ENCODE data around the gene GTPBP3. TPM values are rescaled to one million over a fixed set of nuclear protein-coding genes. Genes with fewer than 3 reads are reported as not detected.
A peak's percentile ranks its signal among the peaks of the same experiment; 100 is the strongest.

The GTPBP3 gene
- polyA plus RNA-seq, 1 donor from 2014 or later, result 11.1 TPM

DNA sequence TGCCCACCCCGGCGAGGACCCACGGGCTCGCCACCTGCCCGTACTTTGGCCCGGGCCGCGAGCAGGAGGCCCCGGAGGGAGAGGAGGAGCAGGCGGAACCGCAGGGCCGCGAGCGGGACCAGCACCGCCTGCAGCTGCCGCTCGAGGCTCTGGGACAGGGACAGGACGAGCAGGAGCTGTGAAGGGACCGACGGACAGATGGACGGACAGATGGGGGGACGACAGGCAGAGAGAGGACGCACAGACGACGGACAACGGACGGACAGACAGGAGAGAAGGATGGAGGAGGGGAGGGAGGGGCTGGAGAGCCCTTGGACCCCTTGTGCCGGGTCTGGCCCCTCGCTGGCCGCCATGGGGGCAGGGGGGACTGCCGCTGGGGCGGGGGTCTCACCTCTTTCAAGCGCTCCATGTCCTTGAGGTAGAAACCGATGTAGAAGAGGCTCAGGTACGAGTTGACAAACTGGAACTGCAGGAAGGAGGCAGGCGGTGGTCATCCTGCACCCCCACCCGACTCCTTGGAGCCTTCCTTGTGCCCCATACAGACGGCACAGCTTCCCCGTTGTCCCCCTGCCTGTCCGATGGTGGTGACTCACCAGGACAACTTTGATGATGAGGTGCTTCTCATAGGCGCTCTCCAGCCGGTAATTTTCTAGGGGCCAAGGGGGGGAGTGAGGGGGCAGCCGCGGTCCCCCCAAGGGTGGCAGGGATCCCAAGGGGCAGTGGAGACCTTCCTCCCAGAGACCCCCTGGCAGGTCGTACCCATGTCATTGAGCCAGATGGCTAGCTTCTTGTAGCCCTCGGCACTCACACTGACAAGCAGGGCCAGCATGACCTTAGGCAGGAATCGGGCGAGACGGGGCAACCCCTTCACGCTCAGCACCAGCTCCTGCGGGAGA, 7.7 kb upstream of the GTPBP3 start:
- Mint-ChIP-seq H3K27ac (no peak overlapping the region), H3K27me3 (peaks cover 19% of the 10 kb centered on the region), H3K9me3 (no peaks in the 10 kb centered on the region), H3K36me3 (no peaks in the 10 kb centered on the region), H3K4me1 (peaks cover under 1 to 8% (median 5%) of the 10 kb centered on the region in 3 donors), H3K4me3 (peak overlapping the region in 3 of 4 donors; percentile 52 to 88 (median 65))

DNA sequence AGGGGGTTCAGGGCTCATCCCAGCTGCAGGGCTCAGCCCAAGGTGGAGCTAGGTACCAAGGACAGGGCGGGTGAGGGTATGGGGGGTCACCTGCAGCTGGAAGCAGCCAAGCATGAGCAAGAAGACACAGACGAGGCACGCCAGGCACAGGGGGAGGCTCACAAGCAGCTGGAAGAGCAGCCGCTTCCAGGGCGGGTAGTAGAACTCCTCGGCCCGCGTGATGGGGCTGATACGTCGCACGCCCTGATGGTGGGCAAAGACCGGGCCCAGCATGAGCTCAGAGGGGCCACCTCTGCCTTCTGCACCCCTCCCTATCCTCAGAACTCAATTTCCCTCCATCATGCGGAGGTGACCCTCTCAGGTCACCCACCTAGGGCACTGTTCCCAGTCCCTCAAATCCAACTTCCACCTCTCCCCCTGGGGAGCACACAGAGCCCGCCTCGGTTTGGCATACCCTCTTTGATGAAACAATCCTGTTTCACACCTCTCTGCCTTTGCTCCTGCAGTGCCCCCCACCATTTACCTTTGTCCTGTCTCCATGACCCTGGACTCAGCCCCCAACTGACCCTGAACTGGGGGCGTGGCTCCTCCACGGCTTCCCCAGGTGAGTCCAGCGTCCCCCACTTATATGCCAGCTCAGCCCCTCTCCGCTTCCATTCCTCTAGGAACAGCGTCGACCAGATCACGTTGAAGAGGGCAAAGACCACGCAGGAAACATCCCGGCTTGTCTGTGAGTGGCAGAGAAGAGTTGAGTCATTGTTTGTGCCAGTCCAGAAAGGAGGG, 6.9 kb upstream of the GTPBP3 start:
- H3K27me3 Mint-ChIP-seq, result peaks cover 20% of the 10 kb centered on the region
- peaks cover 7 to 13% (median 10%) of the 10 kb centered on the region in 3 donors for H3K4me1 Mint-ChIP-seq
- H3K4me3 Mint-ChIP-seq, result peak overlapping the region in 3 of 4 donors; percentile 22 to 88 (median 65)
- no peaks in the 10 kb centered on the region for H3K9me3 Mint-ChIP-seq
- no peaks in the 10 kb centered on the region for H3K36me3 Mint-ChIP-seq
- peak overlapping the region in 1 of 3 donors; percentile 48 for H3K27ac Mint-ChIP-seq

DNA sequence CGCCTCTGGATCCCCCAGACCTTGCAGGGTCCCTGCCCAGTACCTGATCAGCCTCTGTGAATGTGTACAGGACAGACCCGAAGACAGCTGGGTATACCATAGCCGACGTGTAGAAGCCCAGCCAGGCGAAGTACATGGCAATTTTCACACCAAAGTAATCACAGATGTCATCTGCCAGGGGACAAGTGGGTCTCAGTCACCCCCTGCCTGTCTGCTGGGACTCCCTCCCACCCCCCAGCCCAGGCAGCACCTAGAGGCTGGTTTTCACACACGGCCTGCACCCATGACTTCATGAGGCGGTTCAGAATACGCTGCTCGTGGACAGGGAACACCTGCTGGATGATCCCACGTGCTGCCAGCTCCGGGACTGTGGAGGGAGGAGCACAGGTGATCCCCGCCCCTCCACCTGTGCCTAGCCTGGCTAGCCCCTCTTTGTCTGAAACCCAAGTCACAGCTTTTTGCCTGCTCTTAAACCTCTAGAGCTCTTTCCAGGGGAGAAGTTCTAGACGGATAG, 6.3 kb upstream of the GTPBP3 start:
- no peaks in the 10 kb centered on the region for H3K9me3 Mint-ChIP-seq
- H3K4me1 Mint-ChIP-seq, result peaks cover 7 to 15% (median 10%) of the 10 kb centered on the region in 3 donors
- H3K27me3 Mint-ChIP-seq, result peaks cover 20% of the 10 kb centered on the region
- H3K4me3 Mint-ChIP-seq, result peak overlapping the region in 3 of 4 donors; percentile 22 to 65 (median 47)
- H3K36me3 Mint-ChIP-seq, result no peaks in the 10 kb centered on the region
- H3K27ac Mint-ChIP-seq, result peak overlapping the region in 1 of 3 donors; percentile 48

DNA sequence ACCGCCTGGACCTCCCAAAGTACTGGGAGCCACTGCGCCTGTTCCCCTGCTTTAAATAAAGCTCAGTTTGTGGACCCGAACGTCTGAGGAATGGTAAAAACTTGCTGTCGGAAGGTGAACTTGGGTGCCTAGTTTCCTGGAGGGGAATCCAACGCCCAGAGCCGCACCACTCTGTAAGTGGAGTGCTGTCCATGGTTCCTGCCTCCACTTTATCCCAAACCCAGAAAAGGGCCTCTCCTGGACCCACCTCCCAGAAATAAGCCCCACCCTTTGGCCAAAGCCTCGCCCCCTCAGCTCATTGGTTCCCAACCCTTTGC, 5.0 kb upstream of the GTPBP3 start:
- H3K36me3 Mint-ChIP-seq, result no peaks in the 10 kb centered on the region
- H3K27me3 Mint-ChIP-seq, result peaks cover 20% of the 10 kb centered on the region
- H3K4me3 Mint-ChIP-seq, result peak overlapping the region in 1 of 4 donors; percentile 41
- H3K4me1 Mint-ChIP-seq, result peaks cover 11 to 18% (median 13%) of the 10 kb centered on the region in 3 donors
- H3K27ac Mint-ChIP-seq, result peak overlapping the region in 2 of 3 donors; percentile 13 to 43
- H3K9me3 Mint-ChIP-seq, result no peaks in the 10 kb centered on the region

DNA sequence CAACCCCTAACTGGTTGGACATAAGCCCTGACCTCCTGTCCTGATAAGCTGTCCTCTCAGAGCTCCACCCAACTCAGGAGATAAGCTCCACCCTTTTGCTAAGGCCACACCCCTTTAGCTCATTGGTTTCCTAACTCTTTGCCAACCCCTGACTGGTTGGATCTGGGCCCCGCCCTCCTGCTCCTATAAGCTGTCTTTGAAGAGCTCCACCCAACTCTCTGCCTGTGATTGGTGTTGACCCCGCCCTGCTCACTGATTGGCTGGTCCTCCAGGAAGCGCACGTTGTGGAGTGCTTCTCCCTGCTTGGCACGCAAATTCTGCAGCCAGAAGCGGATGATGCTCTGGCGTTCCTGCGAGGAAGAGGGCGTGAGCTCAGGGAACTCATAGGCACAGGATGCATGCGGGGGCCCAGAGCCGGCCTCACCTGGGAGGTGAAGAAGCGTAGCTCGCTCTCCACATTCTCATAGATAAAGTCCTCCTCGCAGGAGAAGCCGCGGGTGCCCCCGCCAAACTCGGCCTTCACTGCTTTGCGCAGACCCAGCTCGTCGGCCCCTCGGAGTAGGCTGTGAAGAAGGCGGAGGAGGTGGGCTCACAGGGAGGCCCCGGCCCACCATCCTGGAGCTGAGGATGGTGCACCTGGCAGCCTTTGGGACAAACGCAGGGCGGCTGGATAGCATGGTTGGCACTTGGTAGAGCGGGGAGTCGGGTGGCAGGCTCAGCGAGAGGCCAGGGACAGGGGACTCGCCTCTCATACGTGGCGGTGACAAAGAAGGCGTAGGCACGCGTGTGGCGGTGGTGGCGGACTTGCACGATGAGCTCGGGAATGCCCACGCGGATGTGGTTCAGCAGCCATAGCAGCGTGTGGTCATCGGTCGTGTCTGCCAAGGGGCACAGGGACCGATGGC, 4.4 kb upstream of the GTPBP3 start:
- peaks cover 12 to 18% (median 13%) of the 10 kb centered on the region in 3 donors for H3K4me1 Mint-ChIP-seq
- peak overlapping the region in 1 of 3 donors; percentile 13 for H3K27ac Mint-ChIP-seq
- H3K27me3 Mint-ChIP-seq, result peaks cover 20% of the 10 kb centered on the region
- H3K9me3 Mint-ChIP-seq, result no peaks in the 10 kb centered on the region
- peak overlapping the region in 3 of 4 donors; percentile 16 to 41 (median 22) for H3K4me3 Mint-ChIP-seq
- H3K36me3 Mint-ChIP-seq, result no peaks in the 10 kb centered on the region

DNA sequence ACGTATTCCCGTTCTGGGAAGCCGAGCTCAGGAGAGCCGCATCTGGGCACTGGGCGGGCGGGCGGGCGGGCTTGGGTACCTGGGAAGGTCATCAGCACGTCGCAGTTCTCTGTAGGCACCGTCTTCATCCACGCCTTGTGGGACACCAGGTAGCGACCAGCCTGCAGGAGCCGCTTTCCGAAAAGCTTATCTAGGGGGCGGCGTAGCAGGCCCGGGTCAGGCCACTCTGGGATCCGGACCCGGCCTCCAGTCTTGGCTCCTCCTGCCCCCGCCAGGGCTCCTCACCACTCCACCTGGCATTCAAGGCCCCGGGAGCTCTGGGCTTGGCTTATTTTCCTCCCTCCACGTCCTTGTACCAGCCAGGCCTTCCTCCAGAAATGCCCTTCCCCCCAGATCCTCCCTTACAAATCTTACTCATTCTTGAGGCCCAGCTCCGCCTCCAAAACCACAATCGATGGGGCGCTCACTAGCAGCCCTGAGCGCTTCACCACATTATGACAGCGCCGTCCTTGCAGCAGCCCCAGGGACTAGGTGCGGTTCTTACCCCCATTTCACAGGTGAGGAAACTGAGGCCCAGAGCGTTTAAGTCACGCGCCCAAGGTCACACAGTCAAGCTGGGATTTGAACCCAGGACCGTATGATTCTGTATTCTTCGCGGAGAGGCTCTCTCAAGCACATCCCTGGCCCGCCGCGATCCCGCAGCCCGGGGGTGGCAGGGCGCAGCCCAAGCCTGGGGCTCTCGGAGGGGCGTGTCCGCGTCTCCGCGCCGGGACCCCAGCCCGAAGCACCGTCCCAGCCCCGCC, 3.5 kb upstream of the GTPBP3 start:
- H3K36me3 Mint-ChIP-seq, result no peaks in the 10 kb centered on the region
- peak overlapping the region; percentile 70 to 95 (median 80) for H3K4me3 Mint-ChIP-seq
- peak overlapping the region in 2 of 3 donors; percentile 68 to 88 for H3K27ac Mint-ChIP-seq
- H3K27me3 Mint-ChIP-seq, result peaks cover 20% of the 10 kb centered on the region
- H3K4me1 Mint-ChIP-seq, result peaks cover 12 to 18% (median 16%) of the 10 kb centered on the region in 3 donors
- H3K9me3 Mint-ChIP-seq, result no peaks in the 10 kb centered on the region

DNA sequence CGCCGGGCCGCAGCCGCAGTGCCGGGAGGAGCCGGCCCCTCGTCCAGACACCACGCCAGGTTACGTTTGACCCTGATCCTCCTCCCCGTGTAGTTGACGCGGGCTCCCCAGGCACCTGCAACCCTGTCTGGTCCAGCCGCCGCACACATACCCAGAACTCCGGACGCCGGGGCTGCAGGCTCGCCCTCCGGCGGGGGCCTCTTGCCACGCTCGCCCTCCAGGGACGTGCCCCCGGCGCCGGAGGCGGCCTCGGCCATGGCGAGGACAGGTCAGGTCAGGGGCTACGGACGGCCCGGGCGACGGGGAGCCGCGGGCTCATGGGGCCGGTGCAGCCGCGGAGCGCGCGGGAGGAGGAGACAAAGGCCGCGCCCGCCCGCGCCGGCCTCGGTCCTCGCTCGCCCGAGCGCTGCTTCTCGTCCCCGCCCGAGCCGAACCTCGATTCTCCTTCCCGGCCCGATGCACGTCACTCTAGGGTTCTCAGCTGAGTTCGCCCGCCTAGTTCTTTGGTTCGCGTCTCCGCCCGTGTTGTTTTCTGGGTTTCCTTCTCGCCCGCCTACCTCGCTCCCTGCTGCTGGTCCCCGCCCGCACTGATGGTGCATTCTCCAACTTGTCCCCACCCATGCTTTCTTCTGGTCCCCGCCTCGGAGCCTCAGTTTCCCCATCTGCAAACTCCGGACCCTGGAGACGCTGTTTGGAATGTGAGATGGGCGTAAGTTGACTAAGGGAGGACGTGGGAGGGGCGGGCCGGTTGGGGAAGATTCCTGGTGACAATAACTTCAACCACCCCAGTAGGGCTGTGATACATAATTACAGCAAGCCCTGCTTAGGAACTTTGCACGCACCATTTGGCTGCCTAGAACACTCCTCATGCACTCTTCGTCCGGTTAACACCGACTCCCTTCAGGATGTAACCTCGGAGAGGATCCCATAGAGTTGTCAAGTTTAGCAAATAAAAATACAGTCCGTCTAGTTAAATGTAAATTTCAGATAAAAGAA, 2.6 kb upstream of the GTPBP3 start, which contains the start of gene ANO8:
Gene ANO8 (minus strand): TSS at position 442 of the 996 bp plus-strand sequence. CDS start 185 bp downstream, at position 257.
- peak within 1 kb of the TSS; percentile 69 to 88 (median 83) for H3K27ac Mint-ChIP-seq
- H3K4me3 Mint-ChIP-seq, result peak within 1 kb of the TSS; percentile 73 to 97 (median 88)
- peaks cover 20% of the 10 kb centered on the region for H3K27me3 Mint-ChIP-seq
- no peaks in the 10 kb centered on the region for H3K36me3 Mint-ChIP-seq
- H3K4me1 Mint-ChIP-seq, result peaks cover 12 to 18% (median 16%) of the 10 kb centered on the region in 3 donors
- no peaks in the 10 kb centered on the region for H3K9me3 Mint-ChIP-seq

DNA sequence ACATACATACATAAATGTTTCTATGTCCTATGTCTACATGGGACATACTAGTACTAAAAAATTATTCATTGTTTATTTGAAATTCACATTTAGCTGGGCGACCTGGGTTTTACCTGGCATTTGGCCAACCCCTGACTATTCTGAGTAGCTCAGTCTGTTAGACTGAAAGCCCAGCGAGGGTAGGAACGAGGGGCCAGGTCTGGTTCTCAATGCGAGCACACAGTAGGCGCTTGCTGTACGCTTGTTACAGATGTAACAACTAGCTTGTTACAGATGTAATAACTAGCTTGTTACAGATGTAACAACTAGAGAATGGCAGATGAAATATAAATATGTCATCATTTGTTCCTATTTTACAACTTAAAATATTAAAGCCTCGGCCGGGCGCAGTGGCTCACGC, 1.8 kb upstream of the GTPBP3 start:
- H3K9me3 Mint-ChIP-seq, result no peaks in the 10 kb centered on the region
- H3K27me3 Mint-ChIP-seq, result peaks cover 14% of the 10 kb centered on the region
- peak overlapping the region in 1 of 3 donors; percentile 83 for H3K27ac Mint-ChIP-seq
- H3K36me3 Mint-ChIP-seq, result no peaks in the 10 kb centered on the region
- peaks cover 12 to 16% (median 16%) of the 10 kb centered on the region in 3 donors for H3K4me1 Mint-ChIP-seq
- H3K4me3 Mint-ChIP-seq, result peak overlapping the region in 3 of 4 donors; percentile 48 to 97 (median 73)

DNA sequence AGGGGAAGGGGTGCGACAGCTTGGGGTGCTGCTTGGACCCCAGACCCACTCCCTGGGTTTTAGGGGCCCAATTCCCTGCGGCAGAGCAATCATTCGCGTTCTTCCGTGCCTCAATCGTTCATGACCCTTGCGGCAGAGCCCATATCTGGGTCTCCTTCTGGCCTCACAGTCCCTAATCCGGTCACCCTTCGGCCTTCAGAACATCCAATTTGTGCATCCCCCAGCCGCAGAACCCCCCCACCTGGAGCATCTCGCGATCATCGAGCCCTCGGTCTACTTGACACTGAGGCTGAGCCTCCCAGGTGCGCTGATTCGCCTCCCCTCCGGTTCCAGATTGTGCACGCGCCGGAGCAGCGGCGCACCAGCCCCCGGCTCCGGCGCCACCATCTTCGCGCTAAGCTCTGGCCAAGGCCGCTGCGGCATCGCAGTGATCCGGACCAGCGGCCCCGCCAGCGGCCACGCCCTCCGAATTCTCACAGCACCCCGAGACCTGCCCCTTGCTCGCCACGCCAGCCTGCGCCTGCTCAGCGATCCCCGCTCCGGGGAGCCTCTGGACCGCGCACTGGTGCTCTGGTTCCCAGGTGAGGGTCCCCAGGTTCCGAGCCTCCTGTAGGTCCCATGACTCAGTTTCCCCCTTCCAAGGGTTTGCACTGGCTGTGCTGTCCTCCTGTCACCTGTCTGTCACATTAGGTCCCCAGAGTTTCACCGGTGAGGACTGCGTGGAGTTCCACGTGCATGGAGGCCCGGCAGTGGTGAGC, 501 bp downstream of the GTPBP3 start:
- Mint-ChIP-seq H3K27me3 (peaks cover 6% of the 10 kb centered on the region), H3K9me3 (no peaks in the 10 kb centered on the region), H3K4me3 (peak overlapping the region; percentile 73 to 96 (median 96)), H3K4me1 (peaks cover 12 to 16% (median 16%) of the 10 kb centered on the region in 3 donors), H3K36me3 (no peaks in the 10 kb centered on the region), H3K27ac (peak overlapping the region; percentile 54 to 93 (median 54))

GRCh38 chr19:17338433-17339078, 1.2 kb downstream of the GTPBP3 start:
- no peak overlapping the region for H3K27ac Mint-ChIP-seq

GRCh38 chr19:17339088-17339741, 1.9 kb downstream of the GTPBP3 start:
- Mint-ChIP-seq H3K9me3 (no peaks in the 10 kb centered on the region), H3K36me3 (no peaks in the 10 kb centered on the region), H3K4me1 (peaks cover 11 to 12% (median 12%) of the 10 kb centered on the region in 3 donors), H3K27ac (peak overlapping the region in 2 of 3 donors; percentile 10 to 23), H3K4me3 (peak overlapping the region; percentile 30 to 77 (median 36)), H3K27me3 (peaks cover 2% of the 10 kb centered on the region)

More at GRCh38 chr19:17338433-17339078, 1.2 kb downstream of the GTPBP3 start:
- Mint-ChIP-seq H3K9me3 (no peaks in the 10 kb centered on the region), H3K4me3 (peak overlapping the region; percentile 73 to 96 (median 96)), H3K4me1 (peaks cover 12 to 16% (median 14%) of the 10 kb centered on the region in 3 donors), H3K27me3 (peaks cover 5% of the 10 kb centered on the region), H3K36me3 (no peaks in the 10 kb centered on the region)
